Activated effector memory CD4-positive, alpha-beta T cell treated with anti-CD3 and anti-CD28 coated beads, Interleukin-2, amount 50 U/mL, for 16 hours (primary cell): Measurements from ENCODE around the gene RPRM.
"Not testable (repeated sequence)": the region's sequence is repeated elsewhere in the genome, so short reads cannot be mapped to it uniquely, and the experiment has no call there.

ENCODE experiments used
- DNase-seq: peaks from one replicate; pipeline ENCODE4 v3.0.0-alpha.2; 2020

RPRM gene

GRCh38 chr2:153478289-153479261 is at the start of gene RPRM:
Gene RPRM, minus strand, starts transcription at chr2:153478762. Its CDS starts 197 bp downstream, at chr2:153478565.
- DNase-seq: peak; percentile 82

DNA sequence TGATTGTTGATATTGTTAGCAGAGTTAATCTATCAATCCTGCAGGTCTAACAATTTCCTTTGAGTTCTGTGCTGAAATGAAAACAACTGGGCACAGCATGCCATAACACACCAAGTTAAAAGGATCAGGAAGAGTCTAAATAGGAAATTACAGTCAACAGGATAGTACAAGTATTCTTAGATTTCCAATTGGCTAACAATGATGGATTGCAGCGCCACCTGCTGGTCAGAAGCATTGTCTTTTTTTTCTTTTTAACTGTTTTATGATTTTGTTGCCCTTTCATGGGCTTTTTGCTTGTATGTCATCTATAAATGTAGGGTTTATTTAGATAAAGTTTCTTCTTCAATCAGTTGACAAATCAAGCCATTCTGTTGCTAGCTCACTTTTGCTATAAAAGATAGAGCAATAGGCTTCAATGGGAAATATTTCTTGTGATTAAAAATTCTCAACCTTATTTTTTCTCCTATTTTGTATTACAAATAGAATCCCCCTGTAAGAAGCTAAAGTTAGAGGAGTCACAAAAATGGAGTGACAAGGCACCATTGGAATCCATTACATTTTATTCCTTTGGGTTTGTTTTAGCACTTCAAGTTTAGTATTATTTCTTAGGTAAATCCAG is 40.8 kb upstream of the RPRM start:
- DNase-seq: peak; percentile 82

DNA sequence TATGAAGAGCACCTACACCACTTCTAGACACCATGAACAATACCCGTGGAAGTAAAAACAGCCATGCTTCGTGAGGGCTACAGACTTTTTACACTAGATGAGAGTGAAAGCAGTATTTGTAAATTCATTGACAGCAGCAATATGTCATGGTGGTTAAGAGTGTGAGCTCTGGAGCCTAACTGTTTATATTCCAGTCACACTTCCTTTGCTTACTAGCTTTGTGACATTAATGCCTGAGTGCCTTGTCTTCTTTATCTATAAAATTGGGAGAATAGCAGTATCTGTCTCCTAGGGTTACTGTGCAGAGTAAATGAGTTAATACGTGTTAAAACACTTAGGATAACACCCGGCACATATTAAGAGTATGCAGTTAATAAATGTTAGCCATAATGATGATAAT is 33.8 kb upstream of the RPRM start:
- DNase-seq: no peak

DNA sequence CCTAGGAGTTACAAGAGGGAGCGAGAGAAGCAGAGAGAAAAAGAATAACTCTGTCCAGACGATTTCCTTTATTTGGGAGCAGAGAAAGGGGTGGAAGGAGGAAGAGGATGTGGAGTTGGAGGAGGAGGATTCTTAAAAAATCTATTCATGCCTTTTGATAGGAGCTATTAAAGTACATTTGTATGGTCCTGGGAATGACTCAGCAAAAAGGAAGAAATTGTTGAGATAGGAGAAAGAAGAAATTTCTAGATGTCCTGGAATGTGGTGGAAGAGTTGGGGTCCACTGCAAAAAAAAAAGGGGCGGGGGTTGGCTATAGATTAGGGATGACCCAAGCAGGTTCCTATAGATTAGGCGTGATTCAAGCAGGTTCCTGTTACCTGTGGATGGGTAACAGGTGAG is 32.4 kb upstream of the RPRM start:
- DNase-seq: no peak

DNA sequence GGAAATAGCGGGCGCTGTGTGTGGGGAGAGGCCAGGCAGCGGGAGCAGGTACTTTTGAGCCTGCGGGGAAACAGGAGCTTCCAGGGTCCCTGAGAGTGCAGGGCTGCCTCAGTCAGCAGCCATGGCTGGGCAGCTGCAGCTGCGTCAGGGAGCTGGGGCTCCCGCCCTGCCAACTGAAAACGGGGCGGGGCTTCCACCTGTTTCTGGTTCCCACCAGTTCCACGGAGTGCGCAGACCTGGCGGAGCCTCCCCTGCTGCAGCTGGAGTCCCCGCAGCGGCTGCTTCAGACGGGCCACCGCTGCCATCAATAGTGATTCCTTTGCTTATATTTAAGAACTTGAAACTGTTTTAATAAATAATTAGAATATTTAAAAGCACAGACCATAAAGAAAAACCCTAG is 30.6 kb upstream of the RPRM start:
- DNase-seq: no peak

DNA sequence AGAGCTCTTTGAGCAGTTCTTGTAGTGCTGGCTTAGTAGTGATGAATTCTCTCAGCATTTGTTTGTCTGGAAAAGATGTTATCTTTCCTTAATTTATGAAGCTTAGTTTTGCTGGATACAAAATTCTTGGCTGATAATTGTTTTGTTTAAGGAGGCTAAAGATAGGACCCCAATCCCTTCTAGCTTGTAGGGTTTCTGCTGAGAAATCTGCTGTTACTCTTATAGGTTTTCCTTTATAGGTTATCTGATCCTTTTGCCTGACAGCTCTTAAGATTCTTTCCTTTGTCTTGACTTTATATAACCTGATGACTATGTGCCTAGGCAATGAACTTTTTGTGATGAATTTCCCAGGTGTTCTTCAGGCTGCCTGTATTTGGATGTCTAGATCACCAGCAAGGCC is 27.9 kb upstream of the RPRM start:
- DNase-seq: not testable (repeated sequence)

GRCh38 chr2:153499439-153499838 is 20.9 kb upstream of the RPRM start:
- no peak for DNase-seq

GRCh38 chr2:153497938-153498629 is 19.5 kb upstream of the RPRM start:
- DNase-seq: no peak

- DNase-seq: no peak
These were observed 17.2 kb upstream of the RPRM start for GRCh38 chr2:153495725-153496124.

DNA sequence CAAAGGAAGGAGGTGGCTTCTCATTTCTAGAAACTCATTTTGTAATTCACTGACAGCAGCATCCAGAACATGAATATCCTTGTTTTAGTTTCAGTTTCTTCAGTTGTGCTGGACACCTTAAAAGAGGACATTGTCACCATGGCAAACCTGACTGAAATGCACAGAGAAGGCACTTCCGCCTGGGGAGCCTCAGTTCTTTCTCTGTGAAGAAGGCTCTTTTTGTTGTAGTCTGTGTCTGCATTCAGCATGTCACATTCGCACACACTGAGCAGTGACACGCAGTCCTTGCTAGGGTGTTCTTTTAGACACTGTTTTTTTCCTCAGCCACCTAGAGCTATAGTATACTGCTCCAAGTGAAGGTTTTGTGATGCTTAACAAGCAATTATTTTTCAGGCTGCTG is 9.5 kb upstream of the RPRM start:
- no peak for DNase-seq

DNA sequence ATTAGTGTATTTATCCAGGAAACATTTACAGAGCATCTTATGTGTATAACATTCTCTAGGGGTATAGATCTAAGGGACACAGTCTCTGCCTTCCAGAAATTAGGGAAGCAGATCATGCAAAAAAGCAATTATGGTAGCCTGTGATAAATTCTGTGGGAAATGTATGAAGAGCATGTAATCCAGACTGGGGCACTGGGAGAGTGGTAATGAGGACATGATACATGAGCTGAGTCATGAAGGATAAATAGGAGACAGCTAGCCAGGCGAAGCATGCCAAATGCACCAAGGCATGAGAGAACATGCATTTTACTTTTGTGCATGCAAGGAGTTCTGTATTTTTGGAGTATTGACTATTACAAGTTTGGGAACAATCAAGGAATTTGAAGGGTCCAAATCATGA is 8.9 kb upstream of the RPRM start:
- DNase-seq: no peak

DNA sequence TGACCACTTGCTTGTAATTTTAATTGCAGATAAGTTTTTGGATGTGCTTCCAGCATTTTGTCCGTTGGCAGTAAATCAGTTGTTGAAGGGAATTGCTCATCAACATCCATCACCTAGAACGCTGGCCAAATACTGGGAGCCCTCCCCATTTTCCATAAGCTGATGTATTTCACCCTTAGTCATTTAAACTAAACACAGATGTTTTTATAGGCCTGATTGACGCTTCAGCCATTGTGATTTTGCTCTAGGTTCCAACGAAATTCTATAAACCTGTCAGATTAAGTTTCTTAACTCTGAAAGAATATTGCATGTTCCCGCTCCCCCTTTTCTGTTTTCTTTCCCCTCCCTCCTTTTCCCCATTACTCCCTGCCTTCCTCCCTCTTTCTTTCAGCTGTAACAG is 1.0 kb upstream of the RPRM start:
- no peak for DNase-seq

DNA sequence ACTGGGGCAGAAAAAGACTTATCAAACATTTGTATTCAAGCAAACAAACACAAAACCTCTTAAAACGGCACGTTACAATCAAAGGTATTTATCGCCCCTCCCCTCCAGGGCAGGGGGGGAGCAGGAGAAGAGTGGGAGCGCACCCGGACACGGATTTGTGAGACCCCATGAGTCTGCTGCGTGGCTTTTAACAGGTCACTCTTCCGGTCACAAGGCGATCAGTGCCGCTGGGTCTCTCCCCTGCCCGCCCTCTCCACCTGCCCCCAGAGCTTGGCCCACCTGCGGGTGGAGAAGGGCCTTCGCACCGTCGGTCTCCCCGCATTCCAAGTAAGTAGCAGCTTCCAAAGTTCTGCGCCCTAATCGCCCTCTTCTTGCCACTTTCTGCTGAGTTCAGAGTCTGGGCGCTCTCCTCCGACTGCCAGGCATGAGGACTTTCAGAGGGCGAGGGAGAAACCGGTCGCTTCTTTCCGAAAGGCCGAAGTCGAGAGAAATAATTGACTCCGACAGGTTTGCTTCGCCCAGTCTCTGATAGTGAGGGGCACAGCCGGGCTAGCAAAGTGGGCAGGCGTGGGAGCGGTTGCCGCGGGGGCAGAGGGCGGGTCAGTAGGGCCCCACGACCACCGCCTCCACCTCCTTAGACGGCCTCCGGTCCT is 800 bp downstream of the RPRM start:
- DNase-seq: no peak

DNA sequence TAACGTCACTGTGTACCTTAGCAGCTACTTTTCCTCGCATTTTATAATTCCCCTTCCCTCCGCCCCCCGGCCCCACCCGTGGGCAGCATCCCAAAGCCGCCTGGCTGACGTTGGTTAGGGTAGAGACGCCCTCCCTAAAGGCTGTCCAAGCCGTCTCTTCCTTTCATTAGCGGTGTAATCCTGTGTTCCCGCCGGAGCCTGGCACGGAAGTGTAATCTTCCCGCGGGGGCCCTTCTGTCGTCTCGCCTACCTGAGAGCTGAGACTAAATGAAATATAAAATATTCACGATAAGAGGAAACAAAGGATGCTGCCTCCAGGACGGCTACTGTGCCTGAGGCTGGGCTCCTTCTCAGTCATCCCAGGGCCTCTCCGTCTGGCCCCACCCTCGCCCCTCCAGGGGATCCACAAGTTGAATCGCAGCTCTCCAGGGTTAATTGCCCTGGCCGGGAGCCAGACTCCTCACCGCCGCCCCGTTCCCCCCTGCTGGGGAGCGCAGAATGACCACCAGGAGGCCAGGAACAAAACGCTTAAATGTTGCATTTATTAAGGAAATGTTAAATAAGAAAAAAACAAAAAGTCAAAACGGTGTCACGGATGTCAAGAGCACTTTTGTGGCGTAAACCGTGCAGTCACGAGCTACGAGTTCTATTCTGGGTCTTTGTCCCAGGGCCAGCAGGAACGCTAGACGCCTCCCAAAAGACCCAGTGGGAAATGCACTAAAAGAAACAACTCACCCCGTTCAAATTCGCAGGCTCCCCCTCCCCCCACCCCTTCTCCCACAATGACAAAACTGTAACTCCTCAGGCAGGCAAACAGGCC is 1.5 kb downstream of the RPRM start:
- no peak for DNase-seq

DNA sequence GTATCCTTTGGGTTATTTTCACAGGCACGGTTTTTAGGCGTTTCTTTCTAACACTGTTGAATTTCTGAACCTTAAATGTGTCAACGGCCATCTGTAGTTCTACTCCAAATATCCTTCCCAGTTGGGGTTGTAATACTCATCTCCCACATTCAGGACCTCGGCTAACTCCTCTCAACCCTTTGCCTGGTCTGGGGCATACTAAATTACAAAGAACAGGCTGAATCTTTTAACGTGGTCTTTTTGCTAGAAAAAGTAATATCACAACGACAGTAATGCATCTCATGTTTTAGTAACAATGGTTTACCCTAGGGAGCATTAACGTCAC is 2.1 kb downstream of the RPRM start:
- DNase-seq: no peak

GRCh38 chr2:153474876-153475435 is 3.6 kb downstream of the RPRM start:
- DNase-seq: no peak

DNA sequence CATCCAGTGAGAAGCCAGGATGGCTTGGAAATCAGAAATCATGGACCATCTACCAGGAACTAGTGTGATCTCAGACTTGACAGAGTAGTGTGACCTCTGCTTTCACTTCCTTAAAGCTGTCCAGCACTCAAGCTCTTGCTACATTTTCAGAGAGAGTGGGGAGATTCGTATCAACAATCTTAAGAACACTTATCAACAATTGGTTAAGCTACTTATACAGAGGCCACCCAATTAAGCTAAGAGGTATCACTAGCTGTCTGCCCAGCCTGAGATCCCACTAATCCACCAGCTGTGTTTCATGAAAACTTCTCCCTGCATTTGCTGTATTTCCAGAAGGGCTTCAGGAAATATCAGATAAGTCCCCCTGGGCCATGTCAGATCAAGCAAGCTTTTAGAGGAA is 4.2 kb downstream of the RPRM start:
- DNase-seq: no peak

DNA sequence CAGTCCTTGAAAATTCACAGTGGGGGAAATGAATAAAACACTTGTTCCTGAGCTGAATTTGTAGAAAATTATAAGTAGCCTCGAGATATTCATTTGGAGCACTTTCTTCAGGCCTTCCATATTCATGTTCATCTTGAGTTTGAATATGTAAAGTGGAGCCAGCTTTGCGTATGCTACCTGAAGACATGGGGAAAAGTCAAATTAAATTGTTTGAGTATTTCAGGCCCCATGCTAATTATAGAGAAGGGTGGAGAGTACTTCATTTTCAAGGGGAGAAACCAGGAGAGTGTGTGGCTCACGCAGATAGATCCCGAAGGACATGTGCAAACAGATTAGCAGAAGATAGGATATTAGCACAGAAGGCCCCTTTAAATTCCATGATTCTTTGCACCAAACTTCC is 7.7 kb downstream of the RPRM start:
- DNase-seq: no peak

- no peak for DNase-seq
These were observed 14.2 kb downstream of the RPRM start for GRCh38 chr2:153464395-153464794.

- no peak for DNase-seq
These were observed 16.2 kb downstream of the RPRM start for GRCh38 chr2:153462338-153462859.

DNA sequence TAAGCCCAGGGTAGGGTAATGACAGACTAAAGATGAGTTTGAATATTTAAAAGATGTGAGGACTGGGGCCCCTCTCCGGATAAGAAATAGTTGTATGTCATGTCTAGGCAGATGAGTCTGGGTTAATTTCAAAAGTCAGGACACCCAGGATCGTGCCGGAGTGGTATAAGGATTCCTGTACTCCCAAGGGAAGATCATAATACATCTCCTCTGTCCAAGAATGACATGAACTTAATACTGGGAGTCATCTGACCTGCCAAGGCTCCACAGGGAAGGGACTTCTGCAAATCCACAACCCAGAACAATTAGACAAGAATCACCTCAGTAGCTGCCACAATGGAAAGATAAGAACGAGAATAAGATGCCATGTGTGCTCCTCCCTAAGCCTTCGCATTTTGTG is 17.1 kb downstream of the RPRM start:
- no peak for DNase-seq

DNA sequence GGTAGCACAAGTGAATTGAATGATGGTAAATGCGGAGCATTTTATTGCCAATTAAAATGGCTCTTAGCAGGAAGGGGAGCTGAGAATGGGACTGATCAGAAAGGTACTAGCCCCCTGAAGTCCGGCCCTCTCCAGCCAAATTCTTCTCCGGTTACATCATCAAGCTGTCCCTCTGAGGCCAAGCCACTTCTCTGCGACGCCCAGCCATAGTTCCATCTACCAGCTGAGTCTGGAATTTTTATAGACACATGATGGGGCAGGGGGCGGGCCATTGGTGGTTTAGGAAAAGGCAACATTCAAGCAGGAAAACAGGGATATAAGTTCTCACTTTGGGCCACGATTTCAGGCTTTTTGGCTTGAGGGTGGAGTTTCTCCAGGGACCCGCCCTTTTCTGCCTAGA is 22.7 kb downstream of the RPRM start:
- DNase-seq: no peak
